ENCODE measurements around the gene CCNL1.

Gene CCNL1

GRCh38 chr3:157102098-157102497 lies 57.8 kb downstream of the CCNL1 start:
- DNase-seq, result no peak

- no peak for DNase-seq
Measured at GRCh38 chr3:157101486-157101885, 58.5 kb downstream of the CCNL1 start.

DNA sequence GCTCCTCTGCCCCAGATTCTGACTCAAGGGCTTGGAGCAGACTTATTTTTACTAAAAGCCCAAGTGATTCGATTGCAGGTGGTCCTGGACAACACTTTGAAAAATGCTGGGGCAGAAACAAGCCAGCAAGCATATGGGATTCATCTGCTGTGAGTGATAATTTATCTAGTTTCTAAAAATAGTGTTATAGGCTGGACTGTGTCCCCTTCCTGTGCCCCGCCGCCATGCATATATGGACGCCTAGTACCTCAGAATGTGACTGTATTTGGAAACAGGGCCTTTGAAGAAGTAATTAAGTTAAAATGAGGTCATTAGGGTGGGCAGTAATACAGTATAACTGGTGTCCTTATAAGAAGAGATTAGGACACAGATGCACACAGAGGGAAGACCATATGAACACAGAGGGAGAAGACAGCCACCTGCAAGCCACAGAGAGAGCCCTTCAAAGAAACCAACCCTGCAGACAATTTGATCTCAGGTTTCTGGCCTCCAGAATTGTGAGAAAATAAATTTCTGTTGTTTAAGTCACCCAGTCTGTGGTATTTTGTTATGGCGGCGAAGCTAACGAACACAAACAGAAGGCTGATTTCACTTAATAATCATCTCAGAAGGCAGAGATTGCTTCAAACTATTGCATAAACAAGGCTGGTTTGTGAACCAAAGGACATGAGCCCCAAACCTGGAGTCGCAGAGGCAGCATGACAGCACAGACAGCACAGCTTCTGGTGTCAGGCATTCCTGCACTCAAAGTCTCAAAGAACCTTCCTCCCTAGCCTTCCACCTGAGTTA lies 59.1 kb downstream of the CCNL1 start:
- DNase-seq, result no peak

DNA sequence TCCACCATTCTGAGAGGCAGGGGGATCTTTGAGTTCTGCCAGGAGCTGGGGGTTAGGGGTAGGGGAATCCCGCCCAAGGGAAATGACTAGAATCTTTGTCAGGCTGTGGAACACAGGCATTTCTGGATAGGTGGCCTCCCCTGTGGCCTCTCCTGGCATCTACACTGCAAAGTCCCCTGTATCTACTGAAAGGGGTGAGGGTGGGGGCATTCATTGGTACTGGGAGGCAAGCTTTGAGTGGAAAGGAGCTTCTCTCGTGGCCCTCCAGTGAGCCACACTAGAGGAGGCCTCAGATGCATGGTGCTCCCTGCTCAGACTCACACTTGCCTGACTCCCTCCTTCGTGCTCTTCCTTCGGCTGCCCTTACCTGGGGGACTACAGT lies 59.9 kb downstream of the CCNL1 start:
- no peak for DNase-seq

DNA sequence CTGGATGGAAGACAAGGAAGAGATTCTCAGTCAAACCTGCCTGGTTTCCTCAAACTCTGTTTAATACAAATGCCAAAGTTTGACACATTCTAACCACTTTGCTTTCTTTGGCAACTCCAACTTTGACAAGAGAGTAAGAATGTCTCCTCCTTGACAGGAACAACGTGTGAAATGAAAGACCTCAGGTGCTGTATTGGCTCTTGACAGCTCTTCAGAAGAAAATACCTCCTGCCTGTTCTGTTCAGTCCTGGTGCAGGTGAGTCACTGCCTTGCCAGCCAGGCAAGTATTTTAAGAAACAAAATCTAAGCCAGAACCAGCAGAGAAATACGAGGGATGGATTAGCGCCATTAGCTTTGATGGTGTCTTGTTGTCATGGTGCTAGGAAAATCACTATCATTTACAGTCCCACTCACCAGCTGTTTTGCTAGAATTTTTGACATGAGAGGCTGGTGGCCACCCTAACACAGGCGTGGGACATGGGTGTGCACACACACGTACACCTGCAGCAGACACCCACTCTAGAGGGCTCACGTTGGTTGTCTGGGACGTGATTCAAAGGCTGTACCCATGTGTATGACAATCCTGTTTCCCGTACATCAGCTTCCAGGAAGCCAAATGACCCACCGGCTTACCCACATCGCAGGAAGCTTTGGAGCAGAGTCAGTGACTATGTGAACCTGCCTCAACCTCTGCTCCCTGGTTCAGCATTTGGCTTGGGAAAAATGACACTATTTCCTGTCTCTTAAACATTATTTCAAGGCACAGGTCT lies 60.4 kb downstream of the CCNL1 start:
- no peak for DNase-seq

GRCh38 chr3:157098823-157099185 lies 61.1 kb downstream of the CCNL1 start:
- DNase-seq, result no peak

- no peak for DNase-seq
Measured at GRCh38 chr3:157098121-157098822, 61.7 kb downstream of the CCNL1 start.
